ENCODE data around the gene KDM4B.
A peak's percentile ranks its signal among the peaks of the same experiment; 100 is the strongest.
"Not testable (repeated sequence)": the region's sequence is repeated elsewhere in the genome, so short reads cannot be mapped to it uniquely, and the experiment has no call there.

Gene KDM4B

GRCh38 chr19:4966591-4966990, 2.3 kb upstream of the KDM4B start:
- no peak for DNase-seq (ENCODE audit: insufficient read length, low spot score)
- FAIRE-seq = no peak

GRCh38 chr19:4967738-4968461, 1.0 kb upstream of the KDM4B start:
- DNase-seq (ENCODE audit: insufficient read length, low spot score) = no peak
- FAIRE-seq = no peak

GRCh38 chr19:4969292-4969771, 419 bp downstream of the KDM4B start:
- DNase-seq (ENCODE audit: insufficient read length, low spot score) (no peak), FAIRE-seq (no peak)

- no peak for DNase-seq (ENCODE audit: insufficient read length, low spot score)
- no peak for FAIRE-seq
Observed at GRCh38 chr19:4969772-4970531, 1.0 kb downstream of the KDM4B start.

- DNase-seq (ENCODE audit: insufficient read length, low spot score) = no peak
Observed at GRCh38 chr19:4970558-4971423, 1.9 kb downstream of the KDM4B start.

GRCh38 chr19:4971424-4971793, 2.5 kb downstream of the KDM4B start:
- DNase-seq (ENCODE audit: insufficient read length, low spot score) (no peak), FAIRE-seq (no peak)

More at GRCh38 chr19:4970558-4971423, 1.9 kb downstream of the KDM4B start:
- no peak for FAIRE-seq

GRCh38 chr19:4971816-4972495, 3.0 kb downstream of the KDM4B start:
- no peak for FAIRE-seq

GRCh38 chr19:4972509-4973230, 3.8 kb downstream of the KDM4B start:
- DNase-seq (ENCODE audit: insufficient read length, low spot score) = peak; percentile 52
- no peak for FAIRE-seq

More at GRCh38 chr19:4971816-4972495, 3.0 kb downstream of the KDM4B start:
- DNase-seq (ENCODE audit: insufficient read length, low spot score) = no peak

GRCh38 chr19:4974880-4975469, 6.1 kb downstream of the KDM4B start:
- no peak for DNase-seq (ENCODE audit: insufficient read length, low spot score)
- FAIRE-seq = no peak

- DNase-seq (ENCODE audit: insufficient read length, low spot score); FAIRE-seq: not testable (repeated sequence)
Observed at GRCh38 chr19:4975601-4976000, 6.7 kb downstream of the KDM4B start.

- FAIRE-seq (no peak), DNase-seq (ENCODE audit: insufficient read length, low spot score) (no peak)
Observed at GRCh38 chr19:4976401-4977298, 7.7 kb downstream of the KDM4B start.

GRCh38 chr19:4977299-4978174, 8.6 kb downstream of the KDM4B start:
- peak; percentile 74 for DNase-seq (ENCODE audit: insufficient read length, low spot score)
- FAIRE-seq = no peak

GRCh38 chr19:4979211-4979807, 10.4 kb downstream of the KDM4B start:
- no peak for FAIRE-seq

GRCh38 chr19:4980067-4980466, 11.2 kb downstream of the KDM4B start:
- DNase-seq (ENCODE audit: insufficient read length, low spot score) = no peak

More at GRCh38 chr19:4979211-4979807, 10.4 kb downstream of the KDM4B start:
- no peak for DNase-seq (ENCODE audit: insufficient read length, low spot score)

GRCh38 chr19:4980838-4981680, 12.1 kb downstream of the KDM4B start:
- FAIRE-seq = no peak
- no peak for DNase-seq (ENCODE audit: insufficient read length, low spot score)

More at GRCh38 chr19:4980067-4980466, 11.2 kb downstream of the KDM4B start:
- no peak for FAIRE-seq

GRCh38 chr19:4981681-4981958, 12.7 kb downstream of the KDM4B start:
- no peak for FAIRE-seq

More at GRCh38 chr19:4981681-4981958, 12.7 kb downstream of the KDM4B start:
- DNase-seq (ENCODE audit: insufficient read length, low spot score) = no peak

Measured in HTR-8/SVneo (cell line).